Mononuclear cell (primary cell): ENCODE data around the gene CSAD. TPM values are rescaled to one million over a fixed set of nuclear protein-coding genes. Genes with fewer than 3 reads are reported as not detected.
A peak's percentile ranks its signal among the peaks of the same experiment; 100 is the strongest.

Experiments
- H3K27me3 ChIP-seq: 2 replicates; pipeline ENCODE4 v1.6.0; 2011; ENCODE audit warnings: low read length, control low read depth; ENCODE audit not compliant: insufficient read depth
- H3K4me1 ChIP-seq: 2 replicates; pipeline ENCODE4 v1.5.1; 2011; ENCODE audit warnings: mild to moderate bottlenecking, low read length, control low read depth; ENCODE audit not compliant: insufficient read depth
- H3K4me3 ChIP-seq: 2 replicates; pipeline ENCODE4 v1.5.1; 2011; ENCODE audit warnings: mild to moderate bottlenecking, low read length, moderate library complexity
- H3K9me3 ChIP-seq: 2 replicates; pipeline ENCODE4 v1.5.1; 2011; ENCODE audit warnings: low read depth, mild to moderate bottlenecking, control low read depth, low read length
- total RNA-seq: library from RNA; depleted of rRNA; stranded (reverse); fragments of >200 nt; gene quantifications from one replicate; pipeline ENCODE4 v1.2.3, GENCODE V29; 2012

Gene CSAD
- total RNA-seq, 1 donor = 11.3 TPM

- no peaks in the 10 kb centered on the region for H3K27me3 ChIP-seq
These were observed 40.7 kb upstream of the CSAD start for GRCh38 chr12:53221203-53222080.

DNA sequence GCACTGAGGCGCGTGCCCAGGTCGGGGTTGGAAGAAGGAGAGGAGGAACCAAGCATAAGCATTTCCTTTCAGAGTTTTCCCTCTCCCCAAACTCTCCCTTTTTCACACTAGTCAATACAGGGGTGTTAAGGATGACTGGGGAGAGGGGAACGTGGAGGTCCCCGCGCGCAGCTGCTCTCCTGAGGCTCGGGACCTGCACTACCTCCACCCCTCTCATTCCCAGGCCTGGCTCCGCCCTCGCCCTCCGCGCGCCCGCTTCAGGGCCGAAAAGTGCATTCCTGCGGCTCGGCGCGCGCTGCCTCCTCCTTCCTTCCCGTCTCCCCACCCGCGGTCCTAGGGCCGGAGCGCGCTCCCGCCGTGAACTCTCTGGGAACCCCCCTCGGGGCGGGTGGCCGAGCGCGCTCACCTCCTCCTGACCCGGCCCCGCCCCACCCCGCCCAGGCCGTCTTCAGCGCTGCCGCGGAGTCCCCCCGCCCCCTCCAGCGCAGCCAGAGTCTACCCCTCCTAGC, 40.0 kb upstream of the CSAD start:
- peak overlapping the region; percentile 75 for H3K4me3 ChIP-seq
- no peaks in the 10 kb centered on the region for H3K27me3 ChIP-seq
- H3K9me3 ChIP-seq = no peaks in the 10 kb centered on the region
- peaks cover 68% of the 10 kb centered on the region for H3K4me1 ChIP-seq

More at GRCh38 chr12:53221203-53222080, 40.7 kb upstream of the CSAD start:
- H3K4me3 ChIP-seq = peak overlapping the region; percentile 75
- peaks cover 61% of the 10 kb centered on the region for H3K4me1 ChIP-seq
- H3K9me3 ChIP-seq = no peaks in the 10 kb centered on the region

DNA sequence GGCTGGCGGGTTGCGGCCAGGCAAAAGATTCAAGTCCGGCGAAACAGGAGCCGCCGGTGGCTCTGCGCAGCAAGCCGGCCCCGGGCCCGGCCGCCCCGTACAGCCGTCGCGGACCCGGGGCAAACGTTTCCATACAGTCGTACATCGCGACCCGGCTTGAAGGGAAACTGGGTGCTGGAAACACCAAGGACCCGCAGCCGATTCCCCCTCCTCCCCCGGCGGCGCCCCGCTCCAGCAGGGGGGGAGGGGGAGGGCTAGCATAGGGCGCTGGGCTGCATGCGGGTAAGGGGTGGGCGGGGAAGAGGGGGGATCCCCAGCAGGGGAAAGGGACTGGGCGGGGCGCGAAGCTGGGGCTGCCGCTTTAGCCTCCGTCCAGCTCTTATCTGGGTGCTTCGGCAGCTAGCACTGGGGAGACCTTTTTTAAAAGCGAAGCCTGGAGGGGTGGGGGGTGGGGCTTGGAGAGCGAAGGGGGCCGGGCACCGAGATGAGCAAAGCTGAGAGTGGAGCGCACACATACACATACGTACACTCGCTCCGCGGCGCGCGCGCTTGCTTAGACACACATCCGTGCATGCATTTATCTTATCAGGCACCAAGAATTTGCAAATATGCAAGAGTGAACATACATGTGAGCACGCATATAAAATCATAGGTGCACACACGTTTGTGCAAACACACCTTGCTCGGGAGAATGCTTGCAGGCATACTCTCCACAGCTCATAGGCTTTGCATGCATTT, 39.4 kb upstream of the CSAD start:
- Histone ChIP-seq H3K4me1 (peaks cover 71% of the 10 kb centered on the region), H3K27me3 (no peaks in the 10 kb centered on the region), H3K9me3 (no peaks in the 10 kb centered on the region), H3K4me3 (peak overlapping the region; percentile 75)

DNA sequence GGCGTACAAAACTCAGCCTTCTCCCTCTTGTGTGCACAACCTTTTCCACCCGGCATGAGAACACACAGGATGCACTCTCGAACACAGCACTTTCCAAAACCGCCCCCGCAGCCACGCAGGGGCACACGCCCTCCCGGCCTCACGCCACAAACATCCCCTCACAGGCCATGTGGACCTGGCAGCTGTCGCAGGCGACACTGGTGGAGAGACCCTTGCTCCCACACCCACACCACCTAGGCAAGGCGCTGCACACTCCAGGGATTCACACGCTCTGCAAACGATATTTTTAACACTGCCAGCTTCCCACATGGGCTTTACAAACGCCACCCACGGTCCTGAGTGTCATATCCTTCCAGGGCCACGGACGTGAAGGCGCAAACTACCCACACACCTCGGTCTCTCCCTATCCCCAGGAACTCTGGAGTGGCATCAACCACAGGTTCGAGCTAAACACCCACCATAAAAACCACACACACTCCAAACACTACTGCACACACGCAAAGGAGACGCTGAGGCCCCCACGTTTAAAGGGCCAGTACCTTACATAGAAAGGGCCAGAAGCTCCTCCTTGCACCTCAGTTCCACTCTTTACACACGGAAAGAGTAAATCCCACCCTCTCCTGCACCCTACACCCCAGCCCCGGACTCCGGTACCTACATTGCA, 38.7 kb upstream of the CSAD start:
- peaks cover 67% of the 10 kb centered on the region for H3K4me1 ChIP-seq
- peak overlapping the region; percentile 75 for H3K4me3 ChIP-seq
- H3K9me3 ChIP-seq = no peaks in the 10 kb centered on the region
- H3K27me3 ChIP-seq = no peaks in the 10 kb centered on the region

GRCh38 chr12:53218551-53219291, 38.0 kb upstream of the CSAD start:
- H3K9me3 ChIP-seq = no peaks in the 10 kb centered on the region
- H3K4me3 ChIP-seq = peak overlapping the region; percentile 75
- H3K4me1 ChIP-seq = peaks cover 60% of the 10 kb centered on the region
- H3K27me3 ChIP-seq = no peaks in the 10 kb centered on the region

DNA sequence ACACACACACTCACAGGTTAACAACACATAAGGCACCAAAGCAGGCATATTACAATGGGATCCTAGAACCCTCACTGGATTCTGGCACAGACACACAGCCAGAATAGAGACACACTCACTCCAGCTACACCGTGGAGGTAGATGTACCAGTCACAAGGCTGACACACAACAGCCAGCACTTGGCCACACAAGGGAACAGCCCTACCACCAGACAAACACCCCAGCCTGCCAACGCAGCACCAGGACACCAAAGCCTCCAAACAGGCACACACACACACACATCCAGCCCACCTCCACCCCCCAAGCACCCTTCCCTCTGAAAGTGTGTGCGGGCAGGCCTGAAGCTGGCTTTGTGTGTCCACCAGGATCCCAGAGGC, 37.2 kb upstream of the CSAD start:
- Histone ChIP-seq H3K4me3 (no peak overlapping the region), H3K9me3 (no peaks in the 10 kb centered on the region), H3K27me3 (no peaks in the 10 kb centered on the region), H3K4me1 (peaks cover 61% of the 10 kb centered on the region)

- H3K4me3 ChIP-seq = no peak overlapping the region
- H3K4me1 ChIP-seq = peaks cover 54% of the 10 kb centered on the region
- H3K27me3 ChIP-seq = no peaks in the 10 kb centered on the region
- H3K9me3 ChIP-seq = no peaks in the 10 kb centered on the region
These were observed 36.6 kb upstream of the CSAD start for GRCh38 chr12:53217051-53217930.

GRCh38 chr12:53215497-53215896, 34.8 kb upstream of the CSAD start:
- H3K27me3 ChIP-seq = no peaks in the 10 kb centered on the region
- peaks cover 51% of the 10 kb centered on the region for H3K4me1 ChIP-seq
- no peaks in the 10 kb centered on the region for H3K9me3 ChIP-seq
- no peak overlapping the region for H3K4me3 ChIP-seq

- Histone ChIP-seq H3K4me3 (no peak overlapping the region), H3K27me3 (no peaks in the 10 kb centered on the region), H3K4me1 (peaks cover 57% of the 10 kb centered on the region), H3K9me3 (no peaks in the 10 kb centered on the region)
These were observed 34.1 kb upstream of the CSAD start for GRCh38 chr12:53214687-53215455.

- Histone ChIP-seq H3K4me1 (peaks cover 57% of the 10 kb centered on the region), H3K4me3 (no peak overlapping the region)
These were observed 33.5 kb upstream of the CSAD start for GRCh38 chr12:53214221-53214620.

GRCh38 chr12:53213348-53213747, 32.6 kb upstream of the CSAD start:
- Histone ChIP-seq H3K4me1 (peaks cover 58% of the 10 kb centered on the region), H3K9me3 (no peaks in the 10 kb centered on the region), H3K4me3 (no peak overlapping the region), H3K27me3 (no peaks in the 10 kb centered on the region)

More at GRCh38 chr12:53214221-53214620, 33.5 kb upstream of the CSAD start:
- Histone ChIP-seq H3K9me3 (no peaks in the 10 kb centered on the region), H3K27me3 (no peaks in the 10 kb centered on the region)

DNA sequence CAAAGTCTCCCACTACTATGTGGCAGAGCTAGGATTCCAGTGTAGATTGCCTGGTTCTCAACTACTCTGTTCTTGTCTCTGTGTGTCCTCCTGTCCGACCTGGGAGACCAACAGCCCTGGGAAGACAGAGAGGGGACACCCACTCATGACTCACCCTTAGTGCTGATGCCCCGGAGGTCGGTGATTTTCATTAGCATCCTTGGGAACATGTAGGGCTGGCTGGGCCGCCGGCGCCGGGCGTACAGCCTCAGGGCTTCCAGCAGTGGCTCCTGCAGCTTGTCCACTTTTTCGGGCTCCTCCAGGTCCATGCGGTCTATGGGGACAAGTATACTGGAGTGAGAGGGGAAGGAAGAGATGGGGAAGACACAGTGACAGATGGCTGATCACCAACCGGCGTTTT, 32.2 kb upstream of the CSAD start:
- H3K9me3 ChIP-seq = no peaks in the 10 kb centered on the region
- no peak overlapping the region for H3K4me3 ChIP-seq
- H3K4me1 ChIP-seq = peaks cover 58% of the 10 kb centered on the region
- no peaks in the 10 kb centered on the region for H3K27me3 ChIP-seq
